NCI-H2196 (cell line): ENCODE measurements around the gene FUT8.
"Not testable (repeated sequence)": the region's sequence is repeated elsewhere in the genome, so short reads cannot be mapped to it uniquely, and the experiment has no call there.

ENCODE experiments used
- DNase-seq: peaks from one replicate; lab custom pipeline; 2025; ENCODE audit not compliant: unreplicated experiment; lab: John Stamatoyannopoulos, UW

Gene FUT8

GRCh38 chr14:65604936-65605335 is 192.4 kb downstream of the FUT8 start:
- no peak for DNase-seq

GRCh38 chr14:65606460-65606859 is 193.9 kb downstream of the FUT8 start:
- no peak for DNase-seq

- no peak for DNase-seq
Observed at GRCh38 chr14:65613131-65613650, 200.7 kb downstream of the FUT8 start.

DNA sequence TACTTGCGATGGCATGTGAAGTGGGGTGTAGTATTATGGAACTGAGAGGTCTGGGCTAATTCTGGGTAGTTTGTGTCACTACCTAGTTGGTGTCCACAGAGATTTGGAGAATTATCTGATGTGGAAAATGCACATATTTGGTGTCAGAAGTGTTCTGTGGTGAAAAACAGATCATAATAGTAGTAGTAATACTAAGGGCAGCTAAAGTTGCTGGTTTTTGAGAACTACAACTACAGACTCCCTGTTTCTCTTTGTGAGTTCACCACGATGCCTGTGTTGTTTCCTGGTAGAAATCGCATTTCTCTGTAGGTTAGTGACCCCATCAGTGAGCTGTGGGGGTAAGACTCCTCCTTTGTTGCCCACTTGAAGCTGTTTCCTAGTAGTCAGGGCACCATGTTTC is 206.5 kb downstream of the FUT8 start:
- no peak for DNase-seq

DNA sequence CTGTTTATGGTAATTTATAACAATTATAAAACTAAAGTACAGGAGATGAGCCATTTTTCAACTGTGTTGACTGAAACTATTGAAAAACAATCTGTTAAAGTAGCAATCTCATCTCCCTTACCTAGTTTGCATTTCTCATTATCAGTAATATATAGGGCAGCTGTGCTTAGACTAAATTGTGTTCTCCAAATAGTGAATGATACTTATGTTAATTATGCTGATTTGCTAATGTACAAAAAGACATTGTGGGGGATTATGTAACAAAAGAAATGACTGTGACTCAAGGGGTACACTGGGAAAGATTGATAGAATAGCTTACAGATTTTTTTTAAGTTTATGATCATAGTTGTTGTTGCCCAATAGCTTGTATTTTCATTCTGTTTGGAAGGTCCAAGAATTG is 207.7 kb downstream of the FUT8 start:
- DNase-seq, result no peak

GRCh38 chr14:65622703-65623102 is 210.2 kb downstream of the FUT8 start:
- no peak for DNase-seq

GRCh38 chr14:65623759-65624158 is 211.2 kb downstream of the FUT8 start:
- no peak for DNase-seq

- DNase-seq, result no peak
Observed at GRCh38 chr14:65627315-65627714, 214.8 kb downstream of the FUT8 start.

GRCh38 chr14:65628664-65629063 is 216.1 kb downstream of the FUT8 start:
- DNase-seq, result no peak

DNA sequence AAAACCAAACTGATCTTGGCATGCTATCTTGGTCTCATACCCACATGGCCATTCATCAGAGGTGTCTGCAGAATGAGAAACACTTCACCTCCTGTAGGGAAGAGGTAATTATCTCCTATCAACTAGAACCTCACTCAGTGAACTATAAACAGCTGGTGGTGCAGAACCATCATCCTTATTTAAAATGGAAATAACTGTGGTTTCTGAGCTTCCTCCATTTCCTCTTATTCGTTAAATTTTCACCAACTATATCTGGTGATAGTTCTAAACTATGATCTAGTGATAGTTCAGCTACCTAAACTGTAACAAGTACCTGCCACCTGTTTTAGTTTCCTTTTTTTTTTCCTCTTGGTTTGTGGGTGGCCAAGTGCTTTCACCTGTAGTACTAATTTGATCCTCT is 218.5 kb downstream of the FUT8 start:
- DNase-seq, result no peak

GRCh38 chr14:65632487-65632886 is 220.0 kb downstream of the FUT8 start:
- DNase-seq, result no peak

GRCh38 chr14:65633666-65634065 is 221.1 kb downstream of the FUT8 start:
- not testable (repeated sequence) for DNase-seq

- DNase-seq, result no peak
Observed at GRCh38 chr14:65637780-65638179, 225.2 kb downstream of the FUT8 start.

DNA sequence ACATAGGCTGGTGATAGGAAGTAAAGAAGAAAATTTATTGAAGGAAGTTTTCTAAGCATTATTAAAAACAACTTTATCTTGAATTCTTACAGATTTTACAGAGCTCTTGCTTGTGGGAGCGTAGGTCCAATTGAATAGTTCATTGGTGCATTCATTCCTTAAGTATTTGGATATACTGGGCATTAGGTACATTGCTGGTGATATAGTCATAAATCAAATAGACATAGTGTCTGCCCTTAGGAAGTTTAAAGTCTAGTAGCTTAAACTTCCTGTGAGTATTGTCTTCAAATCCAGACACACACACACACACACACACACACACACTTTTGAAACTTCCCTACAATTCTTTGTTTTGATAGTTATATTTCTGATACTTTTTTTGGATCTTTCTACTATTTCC is 226.7 kb downstream of the FUT8 start:
- no peak for DNase-seq

DNA sequence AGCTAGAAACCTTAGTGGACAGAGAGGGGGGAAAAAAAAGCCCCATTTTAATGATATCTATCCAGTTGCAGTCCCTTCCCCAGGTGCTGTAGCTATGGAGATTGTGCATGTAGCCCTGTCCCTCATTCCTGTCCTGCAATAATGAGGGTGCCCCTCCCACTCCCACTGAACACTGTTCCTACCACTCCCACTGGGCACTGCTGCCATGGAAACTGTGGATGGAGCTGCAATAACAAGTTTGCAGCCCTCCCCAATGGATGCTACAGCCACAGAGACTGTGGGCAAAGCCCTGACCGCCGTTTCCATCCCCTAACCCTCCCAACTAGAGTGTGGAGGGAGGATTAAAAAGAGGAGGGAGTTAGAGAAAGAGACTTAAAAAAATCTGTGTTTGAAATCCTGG is 238.3 kb downstream of the FUT8 start:
- no peak for DNase-seq

DNA sequence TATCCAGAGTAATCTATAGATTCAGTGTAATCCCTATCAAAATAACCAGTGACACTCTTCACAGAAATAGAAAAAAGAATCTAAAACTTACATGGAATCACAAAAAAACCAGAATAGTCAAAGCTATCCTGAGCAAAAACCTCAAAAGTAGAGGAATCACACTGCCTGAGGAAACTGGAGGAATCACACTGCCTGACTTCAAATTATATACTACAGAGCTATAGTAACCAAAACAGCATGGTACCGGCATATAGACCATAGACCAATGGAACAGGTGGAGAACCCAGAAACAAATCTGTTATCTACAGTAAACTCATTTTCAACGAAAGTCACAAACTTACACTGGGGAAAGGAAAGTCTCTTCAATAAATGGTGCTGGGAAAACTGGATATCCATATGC is 244.0 kb downstream of the FUT8 start:
- no peak for DNase-seq

DNA sequence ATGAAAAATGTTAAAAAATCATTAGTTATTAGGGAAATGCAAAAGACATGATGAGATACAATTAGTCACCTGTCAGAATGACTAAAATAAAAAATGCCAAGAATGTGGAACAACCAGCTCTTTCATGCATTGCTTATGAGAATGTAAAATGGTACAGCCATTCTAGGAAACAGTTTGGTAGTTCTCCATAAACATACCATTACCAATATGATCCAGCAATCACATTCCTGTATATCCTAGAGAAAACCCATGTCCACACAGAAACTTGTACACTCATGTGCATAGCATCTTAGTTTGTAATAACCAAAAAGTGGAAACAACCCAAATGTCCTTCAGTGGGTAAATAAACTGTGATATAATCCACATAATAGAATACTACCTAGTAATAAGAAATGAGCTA is 245.7 kb downstream of the FUT8 start:
- DNase-seq, result no peak

- no peak for DNase-seq
Observed at GRCh38 chr14:65661865-65662264, 249.3 kb downstream of the FUT8 start.

GRCh38 chr14:65664436-65664835 is 251.9 kb downstream of the FUT8 start:
- DNase-seq, result no peak

DNA sequence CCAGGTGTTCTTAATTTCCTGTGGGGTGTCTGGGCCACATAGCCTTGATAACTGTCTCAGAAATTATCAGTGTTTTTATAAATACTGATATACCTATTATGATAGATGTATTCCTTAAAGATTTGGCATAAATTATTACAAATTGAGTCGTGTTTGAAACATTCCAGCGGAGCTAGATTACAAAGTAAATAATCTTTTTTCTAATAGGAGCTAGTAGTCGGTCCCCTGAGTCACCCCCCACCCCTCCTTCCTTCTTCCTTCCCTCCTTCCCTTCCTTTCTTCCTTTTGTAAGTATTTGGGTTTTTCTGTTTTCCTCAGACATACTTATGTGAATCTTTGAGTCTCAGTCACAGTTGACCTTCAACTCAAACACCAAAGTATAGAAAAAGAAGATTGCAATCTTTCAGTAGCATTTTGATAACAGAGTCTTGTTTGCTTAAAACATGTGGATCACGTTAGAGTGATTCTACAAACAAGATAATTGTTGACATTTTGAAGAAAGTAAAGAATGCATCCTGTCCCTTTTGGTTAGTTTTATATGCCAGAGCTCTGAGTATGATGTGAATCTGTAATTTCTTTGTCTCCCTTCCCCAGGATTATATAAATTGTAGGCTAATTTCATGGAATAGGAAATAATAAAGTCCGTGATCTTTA is 264.0 kb downstream of the FUT8 start:
- no peak for DNase-seq

DNA sequence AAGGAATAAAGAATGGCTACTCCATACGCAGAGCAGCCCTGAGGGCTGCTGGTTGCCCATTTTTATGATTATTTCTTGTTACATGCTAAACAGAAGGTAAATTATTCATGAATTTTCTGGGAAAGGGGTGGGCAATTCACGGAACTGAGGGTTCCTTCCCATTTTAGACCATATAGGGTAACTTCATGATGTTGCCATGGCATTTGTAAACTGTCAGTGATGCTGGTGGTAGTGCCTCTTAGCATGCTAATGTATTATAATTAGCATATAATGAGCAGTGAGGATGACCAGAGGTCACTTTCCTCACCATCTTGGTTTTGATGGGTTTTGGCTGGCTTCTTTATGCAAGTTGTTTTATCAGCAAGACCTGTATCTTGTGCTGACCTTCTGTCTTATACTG is 273.0 kb downstream of the FUT8 start:
- no peak for DNase-seq

- DNase-seq, result no peak
Observed at GRCh38 chr14:65686761-65687160, 274.2 kb downstream of the FUT8 start.

DNA sequence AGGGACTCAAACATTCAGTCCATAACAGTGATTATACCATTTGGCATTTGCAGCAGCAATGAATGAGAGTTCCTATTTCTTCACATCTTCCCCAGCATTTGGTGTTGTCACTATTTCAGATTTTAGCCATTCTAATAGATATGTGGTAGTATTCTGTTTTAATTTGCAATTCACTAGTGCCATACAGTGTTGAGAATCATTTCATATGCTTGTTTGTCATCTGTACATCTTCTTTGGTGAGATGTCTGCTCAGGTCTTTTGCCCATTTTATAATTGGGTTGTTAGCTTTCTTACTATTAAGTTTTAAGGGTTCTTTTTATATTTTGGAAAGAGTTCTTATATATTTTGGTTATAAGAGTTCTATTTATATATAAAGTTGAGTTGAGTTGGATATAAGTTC is 276.5 kb downstream of the FUT8 start:
- DNase-seq, result no peak
